ENCODE measurements around the gene SPCS3. TPM values are rescaled to one million over a fixed set of nuclear protein-coding genes. Genes with fewer than 3 reads are reported as not detected.
"Not testable (repeated sequence)": the region's sequence is repeated elsewhere in the genome, so short reads cannot be mapped to it uniquely, and the experiment has no call there.

Gene SPCS3
- total RNA-seq, 4 donors from 2014 or later: 32.6 to 73.1 (median 57.5) TPM

DNA sequence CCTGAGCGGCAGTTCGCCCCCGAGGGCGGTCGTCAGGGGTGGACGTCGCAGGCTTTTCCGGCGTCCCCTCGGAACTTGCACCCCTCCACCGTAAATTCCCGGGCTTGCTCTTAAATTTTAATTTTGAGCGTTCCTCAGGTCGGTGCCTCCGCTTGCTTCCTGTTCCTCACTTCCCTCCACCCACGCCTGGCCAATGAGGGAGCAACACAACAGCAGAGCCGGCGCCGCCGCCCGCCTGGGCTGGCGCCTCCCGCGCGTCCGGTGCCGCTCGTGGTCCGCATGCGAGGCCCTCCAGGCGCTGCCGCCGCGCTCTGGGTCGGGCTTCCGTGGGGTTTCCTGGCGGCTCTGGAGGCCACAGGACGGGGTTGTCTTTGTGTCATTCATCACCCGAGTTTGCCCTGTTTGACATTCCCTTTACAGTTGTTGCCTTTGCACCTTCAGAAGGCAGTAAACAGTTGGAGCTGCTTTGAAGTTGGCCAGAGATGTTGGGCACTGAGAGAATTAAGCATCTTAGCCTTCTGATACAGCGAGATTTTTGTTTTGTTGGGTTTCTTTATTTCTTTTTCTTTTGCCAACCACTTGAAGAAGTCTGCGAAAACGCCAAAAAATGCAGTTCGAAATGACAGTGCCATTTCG, 692 bp downstream of the SPCS3 start:
- peak overlapping the region; percentile 52 to 68 for H3K4me3 ChIP-seq
- WGBS, 2 donors (ENCODE audit: low coverage in 1 of 2): 0% methylated on average over 4 to 6 of the region's 44 CpGs
- H3K27me3 ChIP-seq: no peaks in the 10 kb centered on the region
- TF ChIP-seq EP300 (IDR thresholded peaks at IDR 0.05) (no peak), POLR2AphosphoS5 (IDR thresholded peaks at IDR 0.05) (peak; percentile 61), POLR2A (IDR thresholded peaks at IDR 0.05) (peak; percentile 6 to 31)
- no peaks in the 10 kb centered on the region for H3K9me3 ChIP-seq
- no peaks in the 10 kb centered on the region for H3K36me3 ChIP-seq
- peak overlapping the region; percentile 71 to 99 (median 98) for H3K27ac ChIP-seq
- ATAC-seq: peak; percentile 89
- H3K4me1 ChIP-seq: peaks cover 6 to 50% (median 10%) of the 10 kb centered on the region in 3 donors

GRCh38 chr4:176320976-176321361, 1.2 kb downstream of the SPCS3 start:
- WGBS, 2 donors (ENCODE audit: low coverage in 1 of 2): 0% methylated on average over 6 of the region's 6 CpGs
- TF ChIP-seq POLR2A (IDR thresholded peaks at IDR 0.05): no peak
- no peak for ATAC-seq
- H3K9me3 ChIP-seq: no peaks in the 10 kb centered on the region
- no peaks in the 10 kb centered on the region for H3K27me3 ChIP-seq
- H3K36me3 ChIP-seq: no peaks in the 10 kb centered on the region
- H3K4me1 ChIP-seq: peaks cover 6 to 50% (median 10%) of the 10 kb centered on the region in 3 donors
- H3K27ac ChIP-seq: peak overlapping the region; percentile 71 to 99 (median 98)
- peak overlapping the region; percentile 52 to 68 for H3K4me3 ChIP-seq

GRCh38 chr4:176321589-176321988, 1.8 kb downstream of the SPCS3 start:
- peaks cover 6 to 54% (median 10%) of the 10 kb centered on the region in 3 donors for H3K4me1 ChIP-seq
- peak overlapping the region; percentile 71 to 99 (median 98) for H3K27ac ChIP-seq
- ATAC-seq: no peak

GRCh38 chr4:176323511-176324160, 3.9 kb downstream of the SPCS3 start:
- peaks cover 6 to 67% (median 10%) of the 10 kb centered on the region in 3 donors for H3K4me1 ChIP-seq
- TF ChIP-seq POLR2A (IDR thresholded peaks at IDR 0.05) (no peak), POLR2AphosphoS5 (IDR thresholded peaks at IDR 0.05) (no peak), EP300 (IDR thresholded peaks at IDR 0.05) (no peak)
- TF ChIP-seq, protein P1, sequence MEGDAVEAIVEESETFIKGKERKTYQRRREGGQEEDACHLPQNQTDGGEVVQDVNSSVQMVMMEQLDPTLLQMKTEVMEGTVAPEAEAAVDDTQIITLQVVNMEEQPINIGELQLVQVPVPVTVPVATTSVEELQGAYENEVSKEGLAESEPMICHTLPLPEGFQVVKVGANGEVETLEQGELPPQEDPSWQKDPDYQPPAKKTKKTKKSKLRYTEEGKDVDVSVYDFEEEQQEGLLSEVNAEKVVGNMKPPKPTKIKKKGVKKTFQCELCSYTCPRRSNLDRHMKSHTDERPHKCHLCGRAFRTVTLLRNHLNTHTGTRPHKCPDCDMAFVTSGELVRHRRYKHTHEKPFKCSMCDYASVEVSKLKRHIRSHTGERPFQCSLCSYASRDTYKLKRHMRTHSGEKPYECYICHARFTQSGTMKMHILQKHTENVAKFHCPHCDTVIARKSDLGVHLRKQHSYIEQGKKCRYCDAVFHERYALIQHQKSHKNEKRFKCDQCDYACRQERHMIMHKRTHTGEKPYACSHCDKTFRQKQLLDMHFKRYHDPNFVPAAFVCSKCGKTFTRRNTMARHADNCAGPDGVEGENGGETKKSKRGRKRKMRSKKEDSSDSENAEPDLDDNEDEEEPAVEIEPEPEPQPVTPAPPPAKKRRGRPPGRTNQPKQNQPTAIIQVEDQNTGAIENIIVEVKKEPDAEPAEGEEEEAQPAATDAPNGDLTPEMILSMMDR (IDR thresholded peaks at IDR 0.05): no peak
- H3K9me3 ChIP-seq: no peaks in the 10 kb centered on the region
- H3K27me3 ChIP-seq: no peaks in the 10 kb centered on the region
- no peak overlapping the region for H3K4me3 ChIP-seq
- H3K27ac ChIP-seq: no peak overlapping the region
- 65 to 86% methylated on average over 3 of the region's 3 CpGs for WGBS, 2 donors (ENCODE audit: low coverage in 1 of 2)
- ATAC-seq: no peak
- peaks cover 0 to 6% of the 10 kb centered on the region in 2 donors for H3K36me3 ChIP-seq

More at GRCh38 chr4:176321589-176321988, 1.8 kb downstream of the SPCS3 start:
- Histone ChIP-seq H3K36me3 (no peaks in the 10 kb centered on the region), H3K27me3 (no peaks in the 10 kb centered on the region), H3K9me3 (no peaks in the 10 kb centered on the region), H3K4me3 (peak overlapping the region; percentile 52 to 68)
- 34 to 51% methylated on average over 5 of the region's 5 CpGs for whole genome bisulfite sequencing, 2 donors (ENCODE audit: low coverage in 1 of 2)
- no peak for TF ChIP-seq POLR2A (IDR thresholded peaks at IDR 0.05)
- no peak for TF ChIP-seq EP300 (IDR thresholded peaks at IDR 0.05)
- TF ChIP-seq, protein P1 (IDR thresholded peaks at IDR 0.05): no peak
- TF ChIP-seq POLR2AphosphoS5 (IDR thresholded peaks at IDR 0.05): no peak

- WGBS, 2 donors (ENCODE audit: low coverage in 1 of 2): 74 to 100% methylated on average over 7 to 8 of the region's 8 CpGs
- H3K4me1 ChIP-seq: peaks cover 6 to 60% (median 6%) of the 10 kb centered on the region in 3 donors
- not testable (repeated sequence) for H3K27me3 ChIP-seq, ATAC-seq, H3K27ac ChIP-seq, H3K4me3 ChIP-seq, H3K9me3 ChIP-seq
- H3K36me3 ChIP-seq: peaks cover 0 to 18% of the 10 kb centered on the region in 2 donors
Measured at GRCh38 chr4:176324876-176325275, 5.1 kb downstream of the SPCS3 start.

GRCh38 chr4:176333076-176333475, 13.3 kb downstream of the SPCS3 start:
- no peak overlapping the region for H3K4me3 ChIP-seq
- ATAC-seq: no peak
- no peaks in the 10 kb centered on the region for H3K9me3 ChIP-seq
- H3K36me3 ChIP-seq: peaks cover 0 to 39% of the 10 kb centered on the region in 2 donors
- H3K27me3 ChIP-seq: no peaks in the 10 kb centered on the region
- 67 to 86% methylated on average over 2 to 3 of the region's 3 CpGs for WGBS, 2 donors (ENCODE audit: low coverage in 1 of 2)
- no peak overlapping the region for H3K27ac ChIP-seq
- TF ChIP-seq POLR2A (IDR thresholded peaks at IDR 0.05) (no peak), POLR2AphosphoS5 (IDR thresholded peaks at IDR 0.05) (no peak), EP300 (IDR thresholded peaks at IDR 0.05) (no peak)
- TF ChIP-seq, protein P1 (IDR thresholded peaks at IDR 0.05): no peak
- H3K4me1 ChIP-seq: peaks cover 0 to 11% (median 0%) of the 10 kb centered on the region in 3 donors
